GM23338 (cell line): ENCODE results near the gene TDO2.

Experiments used
- CTCF ChIP-seq, 2 experiments: fragments of 200-600 bp in 1 of 2; sonication (generic) in 1 of 2; conservative IDR thresholded peaks; 2 replicates each; pipeline versions ENCODE4 v1.5.1 to v1.6.1; 2016 to 2017; ENCODE audit warnings: antibody characterized with exemption in 2 of 2, low read depth in 2 of 2, mild to moderate bottlenecking in 2 of 2, moderate library complexity in 1 of 2
- EZH2 ChIP-seq: fragments of 200-600 bp; sonication (generic); IDR thresholded peaks from one replicate; pipeline ENCODE4 v1.8.0; 2017; ENCODE audit warnings: antibody characterized with exemption, mild to moderate bottlenecking, low read depth; ENCODE audit not compliant: unreplicated experiment
- EZH2phosphoT487 ChIP-seq: fragments of 200-600 bp; sonication (generic); IDR thresholded peaks from one replicate; pipeline ENCODE4 v1.8.1; 2018; ENCODE audit warnings: antibody characterized with exemption; ENCODE audit not compliant: unreplicated experiment
- JUNB ChIP-seq: IDR thresholded peaks from one replicate; pipeline ENCODE4 v1.6.1; 2016; ENCODE audit warnings: antibody characterized with exemption; ENCODE audit not compliant: unreplicated experiment
- NANOG ChIP-seq: IDR thresholded peaks from 2 replicates; pipeline ENCODE4 v1.6.1; 2016; ENCODE audit warnings: antibody characterized with exemption, borderline replicate concordance
- POLR2AphosphoS5 ChIP-seq: IDR thresholded peaks from 2 replicates; pipeline ENCODE4 v1.6.1; 2016; ENCODE audit warnings: antibody characterized with exemption, low read depth
- REST ChIP-seq: IDR thresholded peaks from one replicate; pipeline ENCODE4 v1.6.1; 2018; ENCODE audit warnings: antibody characterized with exemption; ENCODE audit not compliant: unreplicated experiment

GRCh38 chr4:155929833-155930232 lies 26.3 kb downstream of the TDO2 start:
- TF ChIP-seq POLR2AphosphoS5 (no peak), CTCF (conservative IDR thresholded peaks at IDR 0.05; ENCODE audit: low read depth in 2 of 2) (no peak), EZH2phosphoT487 (no peak), JUNB (no peak), NANOG (no peak), EZH2 (no peak), REST (no peak)
